ENCODE results near the gene TSC2. TPM values are rescaled to one million over a fixed set of nuclear protein-coding genes. Genes with fewer than 3 reads are reported as not detected.
"Not testable (repeated sequence)": the region's sequence is repeated elsewhere in the genome, so short reads cannot be mapped to it uniquely, and the experiment has no call there.

TSC2 gene
- total RNA-seq, 1 experiment from 2014 or later = 59.3 TPM

DNA sequence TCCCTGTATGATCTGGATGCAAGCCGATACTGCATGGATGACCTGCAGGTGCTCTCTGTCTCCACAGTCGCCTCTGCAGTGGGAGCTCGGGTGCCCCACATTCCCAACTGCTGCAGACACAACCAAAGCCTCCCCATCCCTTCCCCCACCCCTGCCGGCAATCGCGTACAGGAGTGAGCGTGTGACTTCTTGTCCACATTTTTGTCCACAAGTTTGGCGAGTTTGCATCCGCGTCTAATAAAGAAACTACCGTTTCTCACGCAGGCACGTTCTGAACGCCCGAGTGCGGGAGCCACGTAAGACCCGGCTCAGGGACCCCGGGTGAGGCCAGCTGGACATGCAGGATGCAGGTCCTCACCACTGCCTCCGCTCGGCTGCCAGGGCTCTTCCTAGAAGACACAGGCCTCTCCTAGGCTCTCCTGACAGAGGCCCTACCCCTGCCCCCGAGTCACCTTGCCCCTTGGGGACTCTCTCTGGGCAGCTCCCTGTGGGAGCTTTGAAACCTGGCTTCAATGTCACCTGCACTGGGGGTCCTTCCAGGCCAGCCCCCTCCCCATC is 82.2 kb downstream of the TSC2 start:
- H3K4me2 ChIP-seq (ENCODE audit: low read length) = not testable (repeated sequence)

DNA sequence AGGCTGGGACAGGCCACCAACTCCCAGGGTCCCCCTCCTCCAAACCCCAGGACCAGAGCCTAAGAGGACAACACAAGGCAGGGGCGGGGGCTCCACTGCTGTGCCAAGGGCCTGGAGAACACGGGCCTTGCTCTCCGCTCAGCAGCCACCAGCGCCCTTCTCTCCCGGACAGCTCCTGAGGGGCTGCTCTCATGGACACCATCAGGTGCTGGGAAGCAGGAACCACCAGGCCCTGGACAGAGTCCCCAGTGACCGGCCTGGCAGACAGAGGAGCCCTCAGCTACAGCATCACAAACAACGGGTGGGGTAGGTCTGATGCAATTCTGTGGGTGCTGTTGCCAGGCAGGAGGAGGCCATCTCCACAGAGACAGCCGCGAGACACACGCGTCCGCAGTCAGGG is 86.0 kb downstream of the TSC2 start:
- H3K9ac ChIP-seq (ENCODE audit: low read length); H3F3A ChIP-seq (ENCODE audit: low read length, unreplicated experiment); H3K27ac ChIP-seq (ENCODE audit: low read length); H3K4me2 ChIP-seq (ENCODE audit: low read length); H3K4me3 ChIP-seq (ENCODE audit: low read length); H3K79me2 ChIP-seq (ENCODE audit: low read length); H3K9me3 ChIP-seq (ENCODE audit: low read length); H3K27me3 ChIP-seq (ENCODE audit: low read length); DNase-seq; H2AFZ ChIP-seq (ENCODE audit: low read length); H3K4me1 ChIP-seq (ENCODE audit: insufficient read depth, low read length); H4K20me1 ChIP-seq (ENCODE audit: low read length); CTCF ChIA-PET; H3K9me2 ChIP-seq (replicated peaks; ENCODE audit: low read length); ATAC-seq; POLR2A ChIA-PET (ENCODE audit: unreplicated experiment); H3K36me3 ChIP-seq (ENCODE audit: low read depth, low read length); intact Hi-C loops (cut with micrococcal nuclease); BruUV-seq (replicated peaks): not testable (repeated sequence)

More for the DNA sequence above, 82.2 kb downstream of the TSC2 start:
- H3K4me3 ChIP-seq (ENCODE audit: low read length); H3K27me3 ChIP-seq (ENCODE audit: low read length); H3K79me2 ChIP-seq (ENCODE audit: low read length); CTCF ChIA-PET; intact Hi-C loops (cut with micrococcal nuclease); DNase-seq; POLR2A ChIA-PET (ENCODE audit: unreplicated experiment); H3K9me2 ChIP-seq (replicated peaks; ENCODE audit: low read length); H3K9ac ChIP-seq (ENCODE audit: low read length); H2AFZ ChIP-seq (ENCODE audit: low read length); ATAC-seq; H3F3A ChIP-seq (ENCODE audit: low read length, unreplicated experiment); BruUV-seq (replicated peaks); H3K27ac ChIP-seq (ENCODE audit: low read length); H4K20me1 ChIP-seq (ENCODE audit: low read length); H3K9me3 ChIP-seq (ENCODE audit: low read length); H3K4me1 ChIP-seq (ENCODE audit: insufficient read depth, low read length); H3K36me3 ChIP-seq (ENCODE audit: low read depth, low read length): not testable (repeated sequence)

DNA sequence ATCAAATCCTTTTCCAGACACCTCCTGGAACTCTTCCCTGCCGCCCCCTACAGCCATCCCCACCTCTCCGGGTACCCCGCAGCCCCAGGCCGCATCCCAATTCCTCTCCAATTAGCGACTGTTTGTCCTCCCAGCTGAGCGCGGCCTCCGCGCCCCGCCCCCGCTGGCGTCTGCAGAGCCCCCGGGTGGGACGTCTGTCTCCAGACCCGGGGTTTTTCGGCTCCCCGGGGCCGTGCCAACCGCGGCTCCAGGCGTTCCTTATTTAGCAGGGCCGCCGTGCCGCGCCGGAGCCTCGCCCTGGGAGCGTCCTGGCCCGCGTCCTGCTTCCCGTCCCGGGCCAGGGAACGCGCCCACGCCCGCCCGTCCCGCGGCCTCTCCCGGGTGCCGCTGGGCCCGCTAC is 87.3 kb downstream of the TSC2 start:
- BruUV-seq (replicated peaks); DNase-seq; intact Hi-C loops (cut with micrococcal nuclease); H3K79me2 ChIP-seq (ENCODE audit: low read length); H3K36me3 ChIP-seq (ENCODE audit: low read depth, low read length); H3K9me2 ChIP-seq (replicated peaks; ENCODE audit: low read length); POLR2A ChIA-PET (ENCODE audit: unreplicated experiment); H2AFZ ChIP-seq (ENCODE audit: low read length); H3F3A ChIP-seq (ENCODE audit: low read length, unreplicated experiment); H4K20me1 ChIP-seq (ENCODE audit: low read length); H3K4me1 ChIP-seq (ENCODE audit: insufficient read depth, low read length); H3K9ac ChIP-seq (ENCODE audit: low read length); H3K27me3 ChIP-seq (ENCODE audit: low read length); H3K4me2 ChIP-seq (ENCODE audit: low read length); CTCF ChIA-PET; ATAC-seq; H3K9me3 ChIP-seq (ENCODE audit: low read length); H3K27ac ChIP-seq (ENCODE audit: low read length): not testable (repeated sequence)
- H3K4me3 ChIP-seq (ENCODE audit: low read length) = peak overlapping the region; percentile 49; the same call in 1 of the 2 replicates

DNA sequence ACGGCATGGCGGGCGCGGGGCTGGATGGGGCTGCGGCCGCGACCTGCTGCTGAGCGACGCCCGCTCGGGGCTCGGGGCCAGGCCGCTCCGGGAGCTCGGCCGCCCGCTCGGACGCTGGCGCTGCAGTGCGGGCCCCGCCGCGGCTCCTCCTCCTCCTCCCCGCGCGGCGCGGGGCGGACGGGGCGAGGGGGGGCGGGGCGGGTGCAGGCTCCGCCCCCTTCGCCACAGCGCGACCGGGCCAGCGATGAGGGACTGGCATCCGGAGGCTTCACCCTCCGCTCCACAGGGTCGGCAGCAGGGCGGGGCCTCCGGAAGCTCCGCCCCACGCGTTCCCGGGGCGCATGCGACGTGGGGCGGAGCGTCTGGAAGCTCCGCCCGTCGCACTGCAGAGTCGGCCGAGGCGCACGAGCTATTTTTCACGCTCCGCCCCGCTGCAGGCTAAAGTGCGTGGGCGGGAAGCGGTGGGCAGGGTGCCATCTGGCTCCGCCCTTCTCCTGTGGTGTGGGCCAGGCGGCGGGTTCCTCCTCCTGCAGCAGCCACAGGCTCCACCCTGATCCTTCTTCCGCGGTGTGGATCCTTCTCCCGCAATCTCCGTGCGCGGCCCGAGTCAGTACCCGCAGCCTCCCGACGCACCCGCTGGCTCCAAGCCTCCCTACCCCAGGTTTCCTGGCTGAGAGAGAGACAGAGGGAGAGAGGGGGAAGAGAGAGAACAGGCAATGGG is 88.1 kb downstream of the TSC2 start, which contains the start of gene PKD1:
Gene PKD1 (minus strand): TSS at position 129 of the 721 bp plus-strand sequence. CDS start 209 bp downstream, outside the sequence.
- DNase-seq (peak; percentile 79), ATAC-seq (peak; percentile 73)
- BruUV-seq (replicated peaks); POLR2A ChIA-PET (ENCODE audit: unreplicated experiment); H3K79me2 ChIP-seq (ENCODE audit: low read length); H3K27ac ChIP-seq (ENCODE audit: low read length); H3F3A ChIP-seq (ENCODE audit: low read length, unreplicated experiment); H3K9me3 ChIP-seq (ENCODE audit: low read length); H3K9ac ChIP-seq (ENCODE audit: low read length); H3K9me2 ChIP-seq (replicated peaks; ENCODE audit: low read length); H3K27me3 ChIP-seq (ENCODE audit: low read length); H3K36me3 ChIP-seq (ENCODE audit: low read depth, low read length); H3K4me1 ChIP-seq (ENCODE audit: insufficient read depth, low read length); intact Hi-C loops (cut with micrococcal nuclease); H2AFZ ChIP-seq (ENCODE audit: low read length); H4K20me1 ChIP-seq (ENCODE audit: low read length): not testable (repeated sequence)
- Histone ChIP-seq H3K4me2 (ENCODE audit: low read length) (peak within 1 kb of the TSS; percentile 66), H3K4me3 (ENCODE audit: low read length) (peak within 1 kb of the TSS; percentile 58)
- CTCF ChIA-PET = interaction anchor here (0.5 kb wide), 1 partner anchor 45 kb away, joined by 3 read pairs; no protein-coding TSS in a partner anchor

Small RNA genes lying within 50 kb of the gene (microRNA-seq; reads per million reads assigned to microRNA genes)
- not detected for gene MIR1225 (ENCODE audit: unreplicated experiment)
- gene MIR3180-5 (ENCODE audit: unreplicated experiment) = not detected
- gene MIR4516 (ENCODE audit: unreplicated experiment) = not detected
- gene MIR6511B1 (ENCODE audit: unreplicated experiment) = not detected

Other genes with a start within 250 kb of the TSC2 start
- 96.9 and 99.5 TPM in 2 replicates for gene HAGH, start 221.2 kb upstream of the TSC2 start, total RNA-seq (2014; rRNA removed)
- 37.5 and 47.5 TPM in 2 replicates for gene FAHD1, start 220.8 kb upstream of the TSC2 start, total RNA-seq (2014; rRNA removed)
- gene MEIOB, start 175.8 kb upstream of the TSC2 start, total RNA-seq (2014; rRNA removed) = not detected in 2 replicates
- not detected in 2 replicates for gene HS3ST6, start 129.6 kb upstream of the TSC2 start, total RNA-seq (2014; rRNA removed)
- gene MSRB1, start 104.8 kb upstream of the TSC2 start, total RNA-seq (2014; rRNA removed) = 24.6 and 25.7 TPM in 2 replicates
- 1.5 TPM in 1 of 2 replicates, not detected in the other for gene RPL3L, start 93.3 kb upstream of the TSC2 start, total RNA-seq (2014; rRNA removed)
- 407 and 530 TPM in 2 replicates for gene NDUFB10, start 88.4 kb upstream of the TSC2 start, total RNA-seq (2014; rRNA removed)
- 2,234 and 2,721 TPM in 2 replicates for gene RPS2, start 83.2 kb upstream of the TSC2 start, total RNA-seq (2014; rRNA removed)
- not detected in 2 replicates for gene RNF151, start 81.1 kb upstream of the TSC2 start, total RNA-seq (2014; rRNA removed)
- 71.5 and 111 TPM in 2 replicates for gene TBL3, start 75.9 kb upstream of the TSC2 start, total RNA-seq (2014; rRNA removed)
- gene NOXO1, start 66.5 kb upstream of the TSC2 start, total RNA-seq (2014; rRNA removed) = 2.4 and 3.4 TPM in 2 replicates
- 66.8 and 77.2 TPM in 2 replicates for gene GFER, start 63.8 kb upstream of the TSC2 start, total RNA-seq (2014; rRNA removed)
- gene SYNGR3, start 58.0 kb upstream of the TSC2 start, total RNA-seq (2014; rRNA removed) = 1.5 and 2.8 TPM in 2 replicates
- gene ZNF598, start 38.2 kb upstream of the TSC2 start, total RNA-seq (2014; rRNA removed) = 44.4 and 60.1 TPM in 2 replicates
- gene NPW, start 28.2 kb upstream of the TSC2 start, total RNA-seq (2014; rRNA removed) = 3.8 and 5.6 TPM in 2 replicates
- gene NHERF2, start 21.1 kb upstream of the TSC2 start, total RNA-seq (2014; rRNA removed) = 145 and 160 TPM in 2 replicates
- 87.1 and 90.1 TPM in 2 replicates for gene NTHL1, start 151 bp upstream of the TSC2 start, total RNA-seq (2014; rRNA removed)
- 58.9 and 77.3 TPM in 2 replicates for gene PKD1, start 87.9 kb downstream of the TSC2 start, total RNA-seq (2014; rRNA removed)
- gene RAB26, start 100.6 kb downstream of the TSC2 start, total RNA-seq (2014; rRNA removed) = 4.6 and 5.6 TPM in 2 replicates
- gene TRAF7, start 107.8 kb downstream of the TSC2 start, total RNA-seq (2014; rRNA removed) = 44.9 and 50.7 TPM in 2 replicates
- gene CASKIN1, start 148.6 kb downstream of the TSC2 start, total RNA-seq (2014; rRNA removed) = 1.6 and 1.7 TPM in 2 replicates
- 63.3 and 73.6 TPM in 2 replicates for gene MLST8, start 157.5 kb downstream of the TSC2 start, total RNA-seq (2014; rRNA removed)
- gene BRICD5, start 162.9 kb downstream of the TSC2 start, total RNA-seq (2014; rRNA removed) = 2.1 and 4.8 TPM in 2 replicates
- 46.0 and 58.1 TPM in 2 replicates for gene PGP, start 166.9 kb downstream of the TSC2 start, total RNA-seq (2014; rRNA removed)
- gene E4F1, start 175.6 kb downstream of the TSC2 start, total RNA-seq (2014; rRNA removed) = 49.0 and 57.7 TPM in 2 replicates
- gene DNASE1L2, start 188.5 kb downstream of the TSC2 start, total RNA-seq (2014; rRNA removed) = 1.6 and 2.7 TPM in 2 replicates
- gene ECI1, start 203.6 kb downstream of the TSC2 start, total RNA-seq (2014; rRNA removed) = 71.7 and 90.5 TPM in 2 replicates
- 131 and 154 TPM in 2 replicates for gene RNPS1, start 220.1 kb downstream of the TSC2 start, total RNA-seq (2014; rRNA removed)

Data from PC-3 (cell line).